Activated CD4-positive, alpha-beta T cell treated with anti-CD3 and anti-CD28 coated beads for 36 hours (primary cell): ENCODE data around the gene HMGN4. TPM values are rescaled to one million over a fixed set of nuclear protein-coding genes. Genes with fewer than 3 reads are reported as not detected.
A peak's percentile ranks its signal among the peaks of the same experiment; 100 is the strongest.

Experiments used
- ATAC-seq: fragments of 200-7000 bp; cut with Tn5 transposase; one replicate; pipeline ENCODE4 v1.10.0; 2021; ENCODE audit warnings: mild to moderate bottlenecking, moderate library complexity
- CTCF ChIA-PET: fragments of 350-600 bp; sonication (Branson Sonifier 250); formaldehyde crosslinking; loops from one replicate; lab custom pipeline; 2021; ENCODE audit warnings: antibody characterized with exemption; lab: Charles Lee
- POLR2A ChIA-PET: fragments of 350-600 bp; sonication (Branson Sonifier 250); formaldehyde crosslinking; loops from one replicate; lab custom pipeline; 2021; ENCODE audit warnings: antibody characterized with exemption, inconsistent platforms; lab: Charles Lee
- DNase-seq: peaks from one replicate; pipeline ENCODE4 v3.0.0-alpha.2; 2020
- H3K27ac Mint-ChIP-seq: one replicate; pipeline ENCODE4 v1.8.0; 2021; ENCODE audit warnings: mixed read lengths
- H3K27me3 Mint-ChIP-seq: one replicate; pipeline ENCODE4 v1.8.0; 2021; ENCODE audit warnings: mixed read lengths
- H3K36me3 Mint-ChIP-seq: one replicate; pipeline ENCODE4 v1.8.0; 2021; ENCODE audit warnings: low read depth, mixed read lengths
- H3K4me1 Mint-ChIP-seq: one replicate; pipeline ENCODE4 v1.8.0; 2021; ENCODE audit warnings: mixed read lengths
- H3K4me3 Mint-ChIP-seq: one replicate; pipeline ENCODE4 v1.8.0; 2021; ENCODE audit warnings: mild to moderate bottlenecking, moderate library complexity, mixed read lengths
- H3K9me3 Mint-ChIP-seq: one replicate; pipeline ENCODE4 v1.8.0; 2021; ENCODE audit warnings: low read depth, mixed read lengths
- intact Hi-C, 2 experiments: fragments of 100-400 bp; cut with DNase I in 1 of 2; cut with micrococcal nuclease in 1 of 2; formaldehyde crosslinking; loops; one replicate each; pipeline versions ENCODE4 v1.14.2 to v1.15.1; 2022 to 2024; cut with DNase I, micrococcal nuclease
- total RNA-seq, 2 experiments: library from RNA; stranded (reverse); gene quantifications; one replicate each; pipeline ENCODE4 v1.2.3, GENCODE V29; 2021

Gene HMGN4
- total RNA-seq, 2 experiments from 2014 or later = 63.6 to 86.4 TPM

GRCh38 chr6:26561533-26562466 is 23.6 kb downstream of the HMGN4 start:
- ATAC-seq (no peak), DNase-seq (no peak)
- Mint-ChIP-seq H3K27ac (no peak overlapping the region), H3K9me3 (no peaks in the 10 kb centered on the region), H3K36me3 (no peaks in the 10 kb centered on the region), H3K4me3 (no peak overlapping the region), H3K4me1 (no peaks in the 10 kb centered on the region), H3K27me3 (no peaks in the 10 kb centered on the region)
- ChIA-PET POLR2A (interaction anchor here (0.6 kb wide), 1 partner anchor 1289 kb away, joined by 3 read pairs; no protein-coding TSS in a partner anchor), CTCF (interaction anchor here (0.5 to 0.9 kb wide), 3 partner anchors 238 to 244 kb away, joined by 3 read pairs; no protein-coding TSS in a partner anchor)
- intact Hi-C loops = no loop called here

GRCh38 chr6:26563488-26563887 is 25.3 kb downstream of the HMGN4 start:
- H3K27me3 Mint-ChIP-seq = peaks cover under 1% of the 10 kb centered on the region
- ATAC-seq = no peak
- H3K27ac Mint-ChIP-seq = no peak overlapping the region
- no peaks in the 10 kb centered on the region for H3K9me3 Mint-ChIP-seq
- peaks cover 2% of the 10 kb centered on the region for H3K36me3 Mint-ChIP-seq
- DNase-seq = no peak
- H3K4me3 Mint-ChIP-seq = no peak overlapping the region
- ChIA-PET CTCF (interaction anchor here (0.5 to 1.3 kb wide), 2 partner anchors 31 to 230 kb away, joined by 3 to 5 read pairs; no protein-coding TSS in a partner anchor), POLR2A (no interaction called here)
- H3K4me1 Mint-ChIP-seq = peaks cover 2% of the 10 kb centered on the region
- intact Hi-C loops = no loop called here

GRCh38 chr6:26568601-26569432 is 30.7 kb downstream of the HMGN4 start:
- Mint-ChIP-seq H3K27me3 (peaks cover 2% of the 10 kb centered on the region), H3K4me1 (peaks cover 29% of the 10 kb centered on the region), H3K4me3 (peak overlapping the region; percentile 85), H3K27ac (peak overlapping the region; percentile 81), H3K36me3 (peaks cover 4% of the 10 kb centered on the region), H3K9me3 (no peaks in the 10 kb centered on the region)
- intact Hi-C loops = loop anchor here (1.0 to 2.0 kb wide), 11 partner anchors 15 to 394 kb away; partner anchors contain the start of gene HMGN4 (in 1 of the 2)
- ChIA-PET POLR2A (interaction anchor here (0.6 to 0.9 kb wide), 4 partner anchors 8 to 282 kb away, joined by 4 to 6 read pairs (median 4); no protein-coding TSS in a partner anchor), CTCF (interaction anchor here (0.6 to 6.2 kb wide), 17 partner anchors 8 to 1130 kb away, joined by 3 to 44 read pairs (median 4); no protein-coding TSS in a partner anchor)
- ATAC-seq = peak; percentile 74
- DNase-seq = peak; percentile 97

GRCh38 chr6:26569433-26569764 is 31.2 kb downstream of the HMGN4 start:
- CTCF ChIA-PET = interaction anchor here (0.7 to 6.2 kb wide), 11 partner anchors 15 to 395 kb away, joined by 3 to 44 read pairs (median 3); no protein-coding TSS in a partner anchor
- no peak for DNase-seq
- H3K4me1 Mint-ChIP-seq = peaks cover 29% of the 10 kb centered on the region
- H3K27ac Mint-ChIP-seq = peak overlapping the region; percentile 81
- H3K4me3 Mint-ChIP-seq = peak overlapping the region; percentile 85
- H3K27me3 Mint-ChIP-seq = peaks cover 2% of the 10 kb centered on the region
- no peak for ATAC-seq
- H3K36me3 Mint-ChIP-seq = peaks cover 4% of the 10 kb centered on the region
- H3K9me3 Mint-ChIP-seq = no peaks in the 10 kb centered on the region
- POLR2A ChIA-PET = interaction anchor here (0.6 kb wide), 1 partner anchor 247 kb away, joined by 4 read pairs; no protein-coding TSS in a partner anchor
- intact Hi-C loops = loop anchor here (2.0 kb wide), 5 partner anchors 49 to 395 kb away; no protein-coding TSS in a partner anchor

GRCh38 chr6:26570027-26570809 is 32.1 kb downstream of the HMGN4 start:
- Mint-ChIP-seq H3K27me3 (peaks cover 2% of the 10 kb centered on the region), H3K4me1 (peaks cover 29% of the 10 kb centered on the region), H3K36me3 (peaks cover 4% of the 10 kb centered on the region), H3K9me3 (no peaks in the 10 kb centered on the region), H3K4me3 (no peak overlapping the region), H3K27ac (no peak overlapping the region)
- ATAC-seq = no peak
- CTCF ChIA-PET = interaction anchor here (1.0 to 6.2 kb wide), 8 partner anchors 16 to 248 kb away, joined by 3 to 44 read pairs (median 6); no protein-coding TSS in a partner anchor
- DNase-seq = no peak
- intact Hi-C loops = no loop called here
- POLR2A ChIA-PET = no interaction called here

- Mint-ChIP-seq H3K9me3 (no peaks in the 10 kb centered on the region), H3K27me3 (peaks cover 2% of the 10 kb centered on the region), H3K4me1 (peaks cover 34% of the 10 kb centered on the region), H3K27ac (peak overlapping the region; percentile 84), H3K4me3 (peak overlapping the region; percentile 77), H3K36me3 (peaks cover 4% of the 10 kb centered on the region)
- ATAC-seq = peak; percentile 34
- DNase-seq = peak; percentile 72
- ChIA-PET CTCF (interaction anchor here (0.6 to 6.2 kb wide), 12 partner anchors 10 to 741 kb away, joined by 3 to 44 read pairs (median 4); no protein-coding TSS in a partner anchor), POLR2A (interaction anchor here (0.5 to 0.9 kb wide), 4 partner anchors 24 to 1433 kb away, joined by 3 to 6 read pairs (median 3); a partner anchor contains a TSS)
- intact Hi-C loops = loop anchor here (1.0 kb wide), 2 partner anchors 24 to 230 kb away; no protein-coding TSS in a partner anchor
Observed at GRCh38 chr6:26571592-26572296, 33.6 kb downstream of the HMGN4 start.

GRCh38 chr6:26575494-26575939 is 37.4 kb downstream of the HMGN4 start:
- Mint-ChIP-seq H3K4me1 (peaks cover 39% of the 10 kb centered on the region), H3K27ac (no peak overlapping the region), H3K4me3 (no peak overlapping the region), H3K36me3 (peaks cover 5% of the 10 kb centered on the region), H3K9me3 (peaks cover 7% of the 10 kb centered on the region), H3K27me3 (peaks cover 2% of the 10 kb centered on the region)
- intact Hi-C loops = no loop called here
- no peak for ATAC-seq
- ChIA-PET POLR2A (interaction anchor here (0.6 kb wide), 1 partner anchor 20 kb away, joined by 3 read pairs; no protein-coding TSS in a partner anchor), CTCF (interaction anchor here (1.2 kb wide), 2 partner anchors 20 to 584 kb away, joined by 3 to 5 read pairs; no protein-coding TSS in a partner anchor)
- DNase-seq = no peak

- Mint-ChIP-seq H3K9me3 (peaks cover 7% of the 10 kb centered on the region), H3K4me3 (peak overlapping the region; percentile 71), H3K27me3 (peaks cover 2% of the 10 kb centered on the region), H3K4me1 (peaks cover 44% of the 10 kb centered on the region), H3K27ac (peak overlapping the region; percentile 63), H3K36me3 (peaks cover 5% of the 10 kb centered on the region)
- ChIA-PET CTCF (interaction anchor here (0.6 to 3.7 kb wide), 9 partner anchors 8 to 583 kb away, joined by 3 to 27 read pairs (median 3); no protein-coding TSS in a partner anchor), POLR2A (interaction anchor here (0.6 to 1.2 kb wide), 4 partner anchors 8 to 381 kb away, joined by 3 to 4 read pairs (median 4); partner anchors contain the start of gene BTN2A1)
- ATAC-seq (no peak), DNase-seq (no peak)
- intact Hi-C loops = no loop called here
Observed at GRCh38 chr6:26576407-26576843, 38.3 kb downstream of the HMGN4 start.
